ENCODE results near the gene RTEL1. TPM values are rescaled to one million over a fixed set of nuclear protein-coding genes. Genes with fewer than 3 reads are reported as not detected.

RTEL1 gene
- total and polyA plus RNA-seq, 9 of the 15 experiments (the other 6 are each of a cell fraction or from before 2014, with no cell fraction given): 0.36 to 61.0 (median 17.9) TPM

GRCh38 chr20:63733579-63734081 lies 75.5 kb downstream of the RTEL1 start:
- BruUV-seq (replicated peaks): no TSS peak
- no peak overlapping the region for H3K4me2 ChIP-seq (ENCODE audit: insufficient read depth, low read length)
- 0 out of 2 replicates have a peak, but pooled peaks cover 5% of the 10 kb centered on the region for H4K20me1 ChIP-seq (replicated peaks; ENCODE audit: control insufficient read depth, insufficient read depth, low read length)
- FAIRE-seq: no peak
- no peak overlapping the region for H3K27ac ChIP-seq (ENCODE audit: extremely low read depth, low read depth, low read length)
- no peaks in the 10 kb centered on the region for H3K27me3 ChIP-seq (ENCODE audit: control insufficient read depth in 2 of 2, insufficient read depth in 2 of 2, low read length in 2 of 2)
- H3K9me1 ChIP-seq (ENCODE audit: control insufficient read depth, insufficient read depth, low read length): no peaks in the 10 kb centered on the region
- peaks cover 4% of the 10 kb centered on the region for H3K9me3 ChIP-seq (replicated peaks; ENCODE audit: control insufficient read depth, insufficient read depth, low read depth, low read length)
- H3K4me1 ChIP-seq (replicated peaks in 1 of 2; ENCODE audit: control insufficient read depth in 2 of 2, insufficient read depth in 2 of 2, low read length in 2 of 2): peaks cover under 1 to 52% of the 10 kb centered on the region in 2 experiments; a peak in 3 of 5 replicates
- no peak overlapping the region for H2AFZ ChIP-seq (ENCODE audit: low read depth, low read length)
- H3K36me3 ChIP-seq (ENCODE audit: control insufficient read depth, insufficient read depth, low read length): peaks cover 71% of the 10 kb centered on the region; the same call in 2 of the 3 replicates
- 88% methylated on average over 17 of the region's 18 CpGs for WGBS (ENCODE audit: insufficient coverage, low coverage, missing lambda C conversion rate)
- ATAC-seq: no peak
- intact Hi-C loops (cut with micrococcal nuclease): no loop called here
- TF ChIP-seq TFAM (CRISPR knock-in tag; conservative IDR thresholded peaks at IDR 0.05) (no peak), ZNF780A (CRISPR knock-in tag; IDR thresholded peaks at IDR 0.05) (no peak), TCF7L2 (IDR thresholded peaks at IDR 0.05; ENCODE audit: low read depth, low read length) (no peak), SRSF1 (IDR thresholded peaks at IDR 0.05; ENCODE audit: low read depth, low read length) (no peak), STAT5B (CRISPR knock-in tag; IDR thresholded peaks at IDR 0.05) (no peak), MED1 (CRISPR knock-in tag; IDR thresholded peaks at IDR 0.05; ENCODE audit: borderline replicate concordance) (no peak), ZNF395 (CRISPR knock-in tag; IDR thresholded peaks at IDR 0.05) (no peak), MAFG (tag; conservative IDR thresholded peaks at IDR 0.05) (no peak), EP300 (IDR thresholded peaks at IDR 0.05; ENCODE audit: low read length) (no peak), HOMEZ (CRISPR knock-in tag; IDR thresholded peaks at IDR 0.05) (no peak), PHB2 (IDR thresholded peaks at IDR 0.05; ENCODE audit: low read depth) (no peak)
- TF ChIP-seq, protein P1, sequence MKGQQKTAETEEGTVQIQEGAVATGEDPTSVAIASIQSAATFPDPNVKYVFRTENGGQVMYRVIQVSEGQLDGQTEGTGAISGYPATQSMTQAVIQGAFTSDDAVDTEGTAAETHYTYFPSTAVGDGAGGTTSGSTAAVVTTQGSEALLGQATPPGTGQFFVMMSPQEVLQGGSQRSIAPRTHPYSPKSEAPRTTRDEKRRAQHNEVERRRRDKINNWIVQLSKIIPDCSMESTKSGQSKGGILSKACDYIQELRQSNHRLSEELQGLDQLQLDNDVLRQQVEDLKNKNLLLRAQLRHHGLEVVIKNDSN (CRISPR knock-in tag; IDR thresholded peaks at IDR 0.05): no peak
- TF ChIP-seq, protein P2, sequence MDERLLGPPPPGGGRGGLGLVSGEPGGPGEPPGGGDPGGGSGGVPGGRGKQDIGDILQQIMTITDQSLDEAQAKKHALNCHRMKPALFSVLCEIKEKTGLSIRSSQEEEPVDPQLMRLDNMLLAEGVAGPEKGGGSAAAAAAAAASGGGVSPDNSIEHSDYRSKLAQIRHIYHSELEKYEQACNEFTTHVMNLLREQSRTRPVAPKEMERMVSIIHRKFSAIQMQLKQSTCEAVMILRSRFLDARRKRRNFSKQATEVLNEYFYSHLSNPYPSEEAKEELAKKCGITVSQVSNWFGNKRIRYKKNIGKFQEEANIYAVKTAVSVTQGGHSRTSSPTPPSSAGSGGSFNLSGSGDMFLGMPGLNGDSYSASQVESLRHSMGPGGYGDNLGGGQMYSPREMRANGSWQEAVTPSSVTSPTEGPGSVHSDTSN (CRISPR knock-in tag; IDR thresholded peaks at IDR 0.05; ENCODE audit: low read depth): no peak
- TF ChIP-seq, protein P2 (tag; conservative IDR thresholded peaks at IDR 0.05; ENCODE audit: low read depth): no peak
- H3K4me3 ChIP-seq: no peak overlapping the region
- ChIA-PET POLR2A (no interaction called here), CTCF (ENCODE audit: low intra/inter-chr PET ratio) (no interaction called here)
- H3K9ac ChIP-seq (ENCODE audit: insufficient read depth in 1 of 2, low read depth in 2 of 2, low read length in 2 of 2): no peak overlapping the region; a peak in 1 of 4 replicates
- in situ Hi-C loops (cut with MboI): no loop called here
- H3K79me2 ChIP-seq (ENCODE audit: control insufficient read depth, insufficient read depth, low read length): peaks cover 23% of the 10 kb centered on the region
- no peak for DNase-seq (ENCODE audit: extremely low read depth in 1 of 4, low spot score in 3 of 4)
